ENCODE measurements around the gene BTF3L4.

BTF3L4 gene

GRCh38 chr1:52056937-52057231 is 789 bp downstream of the BTF3L4 start:
- no peak for FAIRE-seq
- TF ChIP-seq CTCF (IDR thresholded peaks at IDR 0.05; ENCODE audit: insufficient read depth, missing control alignments): no peak

DNA sequence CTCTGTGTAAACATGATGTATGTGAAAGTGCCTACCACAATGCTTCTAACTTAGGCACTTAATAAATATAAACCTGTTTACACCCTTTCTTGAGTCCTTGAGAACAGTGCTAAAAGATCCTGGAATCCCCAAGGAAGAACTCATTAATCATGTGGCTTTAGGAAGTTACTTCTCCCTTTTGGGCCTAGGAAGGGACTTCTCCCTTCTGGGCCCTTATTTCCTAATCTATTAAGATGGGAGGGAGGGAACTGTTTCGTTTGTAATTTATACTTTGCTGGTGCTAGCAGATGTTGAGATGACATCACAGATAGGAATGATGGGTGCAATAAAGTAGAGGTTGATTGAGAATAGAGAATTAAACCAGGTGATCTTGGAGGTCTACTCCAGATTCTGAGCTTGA is 1.2 kb downstream of the BTF3L4 start:
- FAIRE-seq: no peak
- no peak for DNase-seq (ENCODE audit: insufficient read length, low spot score)
- no peak for TF ChIP-seq CTCF (IDR thresholded peaks at IDR 0.05; ENCODE audit: insufficient read depth, missing control alignments)

More at GRCh38 chr1:52056937-52057231, 789 bp downstream of the BTF3L4 start:
- no peak for DNase-seq (ENCODE audit: insufficient read length, low spot score)

DNA sequence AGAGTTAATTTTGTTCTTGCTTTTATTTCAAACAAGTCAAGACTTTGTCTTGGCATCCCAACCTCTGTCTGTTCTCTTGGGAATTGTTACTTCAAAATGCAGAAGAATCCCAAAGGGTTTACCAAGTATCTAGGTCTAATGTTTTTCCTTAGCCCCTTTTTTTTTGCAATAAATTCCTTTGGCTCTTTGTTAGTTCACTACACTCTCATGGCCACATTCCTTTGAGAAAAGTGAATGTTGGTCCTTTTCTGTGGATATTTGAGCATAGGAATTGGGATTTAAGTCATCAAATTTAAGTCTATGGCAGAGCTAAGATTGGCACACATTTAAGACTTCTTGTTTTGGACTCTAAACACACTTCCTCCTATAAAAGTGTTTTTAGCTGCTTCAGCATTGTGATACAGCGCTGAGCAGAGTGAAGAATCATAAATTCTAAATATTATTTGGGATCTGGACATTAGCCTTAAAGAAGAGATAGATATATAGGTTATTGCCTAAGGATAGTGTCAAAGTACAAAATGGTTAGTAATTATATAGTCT is 1.9 kb downstream of the BTF3L4 start:
- FAIRE-seq: no peak
- no peak for TF ChIP-seq CTCF (IDR thresholded peaks at IDR 0.05; ENCODE audit: insufficient read depth, missing control alignments)
- no peak for DNase-seq (ENCODE audit: insufficient read length, low spot score)

DNA sequence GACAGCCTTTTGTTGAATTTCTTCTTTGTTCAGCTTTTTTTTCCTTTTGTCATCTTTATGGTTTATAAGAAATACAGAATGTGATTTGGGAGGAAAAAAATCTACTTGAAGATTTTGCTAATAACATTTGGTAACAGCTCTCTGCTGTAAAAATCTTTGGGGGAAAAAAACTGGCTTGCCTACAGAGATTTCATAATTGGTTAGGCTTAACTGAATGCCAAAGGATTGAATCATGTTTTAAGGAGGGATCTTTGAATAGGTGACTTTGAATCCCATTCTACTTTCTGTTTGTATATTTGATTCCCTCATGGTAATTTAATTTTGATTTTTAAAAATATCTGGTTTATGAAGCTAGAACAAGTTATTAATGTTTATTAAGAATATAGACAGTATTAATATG is 3.2 kb downstream of the BTF3L4 start:
- no peak for DNase-seq (ENCODE audit: insufficient read length, low spot score)
- no peak for FAIRE-seq
- no peak for TF ChIP-seq CTCF (IDR thresholded peaks at IDR 0.05; ENCODE audit: insufficient read depth, missing control alignments)

DNA sequence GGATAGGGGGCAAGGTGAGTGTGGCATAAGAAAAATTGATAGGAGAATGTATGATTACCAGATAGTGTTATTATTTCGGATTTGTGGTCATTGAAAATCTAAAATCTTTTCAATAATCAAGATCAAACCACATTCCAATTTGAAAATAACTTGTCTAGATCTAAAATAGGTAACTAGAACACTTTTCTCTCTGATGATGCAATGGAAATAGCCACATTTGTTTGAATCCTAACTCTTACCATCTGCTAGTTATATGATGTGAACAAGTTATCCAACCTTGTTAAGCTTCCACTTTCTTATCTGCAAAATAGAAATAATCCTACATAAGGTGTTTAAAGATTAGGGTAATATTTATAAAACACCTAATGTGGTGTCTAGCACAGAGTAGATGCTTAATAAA is 3.8 kb downstream of the BTF3L4 start:
- no peak for TF ChIP-seq CTCF (IDR thresholded peaks at IDR 0.05; ENCODE audit: insufficient read depth, missing control alignments)
- DNase-seq (ENCODE audit: insufficient read length, low spot score) (no peak), FAIRE-seq (no peak)

DNA sequence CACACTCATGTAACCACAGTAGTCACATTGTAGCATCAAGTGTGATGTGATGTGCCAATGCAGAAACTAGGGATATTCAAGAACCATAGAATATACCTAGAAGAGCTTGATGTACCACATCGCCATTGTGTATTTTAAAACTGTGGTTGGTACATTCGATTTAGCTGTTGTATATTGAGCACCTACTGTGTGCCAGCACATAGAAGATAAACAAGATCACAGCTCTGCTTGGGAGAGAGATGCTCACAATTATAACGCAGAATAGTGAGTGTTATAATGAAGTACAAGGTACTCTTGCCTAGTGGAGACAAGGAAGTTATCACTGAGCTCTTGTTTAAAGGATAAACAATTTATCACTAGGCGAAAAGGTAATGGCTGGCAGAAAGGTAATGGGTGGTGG is 4.7 kb downstream of the BTF3L4 start:
- FAIRE-seq (no peak), DNase-seq (ENCODE audit: insufficient read length, low spot score) (no peak)
- TF ChIP-seq CTCF (IDR thresholded peaks at IDR 0.05; ENCODE audit: insufficient read depth, missing control alignments): no peak

DNA sequence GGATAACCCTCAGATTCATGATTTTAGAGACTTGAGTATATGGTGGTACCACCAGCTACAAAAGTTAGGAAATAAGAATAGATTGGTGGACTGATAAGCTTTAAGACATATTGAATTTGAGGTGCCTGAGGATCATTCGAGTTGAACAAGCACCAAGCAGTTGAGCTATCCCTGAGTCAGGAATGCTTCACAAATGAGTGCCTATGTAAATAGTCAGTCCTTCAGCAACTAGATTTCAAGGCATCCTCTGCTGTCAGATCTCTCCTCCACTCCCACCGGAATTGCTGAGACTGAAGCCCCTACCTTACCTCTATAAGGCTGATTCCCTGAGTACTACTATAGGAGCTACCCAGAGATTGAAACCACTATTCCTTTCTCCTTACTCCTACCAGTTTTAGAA is 7.1 kb downstream of the BTF3L4 start:
- no peak for FAIRE-seq
- no peak for DNase-seq (ENCODE audit: insufficient read length, low spot score)
- TF ChIP-seq CTCF (IDR thresholded peaks at IDR 0.05; ENCODE audit: insufficient read depth, missing control alignments): no peak

Measured in D721Med (cell line).